HG02981 (cell line): ENCODE data around the gene FAM32A.

ENCODE experiments used
- ATAC-seq: cut with Tn5 transposase; IDR thresholded peaks from one replicate; pipeline ENCODE4 v1.9.1; 2021; ENCODE audit warnings: mild to moderate bottlenecking, moderate library complexity; ENCODE audit not compliant: unreplicated experiment

Gene FAM32A

GRCh38 chr19:16185123-16185767 lies at the start of gene FAM32A:
Gene FAM32A, plus strand, starts transcription at chr19:16185410. Its CDS starts 33 bp downstream, at chr19:16185443.
- ATAC-seq = peak; percentile 88

- ATAC-seq = no peak
Observed at GRCh38 chr19:16135430-16136127, 49.6 kb upstream of the FAM32A start.

GRCh38 chr19:16136185-16136999 lies 48.8 kb upstream of the FAM32A start:
- no peak for ATAC-seq

GRCh38 chr19:16139752-16140151 lies 45.5 kb upstream of the FAM32A start:
- no peak for ATAC-seq

- ATAC-seq = peak; percentile 44
Observed at GRCh38 chr19:16141043-16141442, 44.2 kb upstream of the FAM32A start.

- ATAC-seq = no peak
Observed at GRCh38 chr19:16142032-16142580, 43.1 kb upstream of the FAM32A start.

- peak; percentile 52 for ATAC-seq
Observed at GRCh38 chr19:16143399-16144215, 41.6 kb upstream of the FAM32A start, which contains the start of gene HSH2D. Gene HSH2D, plus strand, starts transcription at chr19:16143685. Its CDS starts 5,066 bp downstream, at chr19:16148751.

- ATAC-seq = no peak
Observed at GRCh38 chr19:16144216-16144581, 41.0 kb upstream of the FAM32A start.

- ATAC-seq = no peak
Observed at GRCh38 chr19:16146112-16146511, 39.1 kb upstream of the FAM32A start.

- no peak for ATAC-seq
Observed at GRCh38 chr19:16148443-16149229, 36.6 kb upstream of the FAM32A start.

GRCh38 chr19:16153582-16154336 lies 31.5 kb upstream of the FAM32A start:
- no peak for ATAC-seq

- ATAC-seq = no peak
Observed at GRCh38 chr19:16154557-16154956, 30.7 kb upstream of the FAM32A start.

GRCh38 chr19:16155128-16155527 lies 30.1 kb upstream of the FAM32A start:
- no peak for ATAC-seq

- no peak for ATAC-seq
Observed at GRCh38 chr19:16156904-16157303, 28.3 kb upstream of the FAM32A start.

GRCh38 chr19:16157601-16158000 lies 27.6 kb upstream of the FAM32A start:
- no peak for ATAC-seq

GRCh38 chr19:16159655-16160054 lies 25.6 kb upstream of the FAM32A start:
- ATAC-seq = no peak

GRCh38 chr19:16160445-16160942 lies 24.7 kb upstream of the FAM32A start:
- ATAC-seq = no peak

GRCh38 chr19:16160943-16161560 lies 24.2 kb upstream of the FAM32A start:
- no peak for ATAC-seq
